AG04450 (cell line): ENCODE data around the gene ZNF341. TPM values are rescaled to one million over a fixed set of nuclear protein-coding genes. Genes with fewer than 3 reads are reported as not detected.

Experiments used
- CTCF ChIA-PET: fragments of 300-600, 350-600 bp; formaldehyde crosslinking; extraction: SDS; loops from one replicate; lab custom pipeline; 2022; ENCODE audit warnings: antibody characterized with exemption, inconsistent platforms; lab: Charles Lee
- POLR2A ChIA-PET: fragments of 350-600 bp; formaldehyde crosslinking; extraction: SDS; loops from one replicate; lab custom pipeline; 2021; ENCODE audit warnings: antibody characterized with exemption, inconsistent platforms; lab: Yijun Ruan, JAX
- DNase-seq: peaks from one replicate; pipeline ENCODE4 v3.0.0-alpha.2; 2011; ENCODE audit warnings: low read depth, low spot score
- H3K27ac ChIP-seq: one replicate; pipeline ENCODE4 v1.5.1; 2012; ENCODE audit warnings: low read depth, low read length, control low read depth
- H3K27me3 ChIP-seq: one replicate; pipeline ENCODE4 v1.6.0; 2012; ENCODE audit warnings: low read length; ENCODE audit not compliant: control insufficient read depth, insufficient read depth
- H3K4me3 ChIP-seq: 2 replicates; pipeline ENCODE4 v1.5.1; 2011; ENCODE audit warnings: mild to moderate bottlenecking, low read depth, low read length, control low read depth
- H3K9me3 ChIP-seq: 2 replicates; pipeline ENCODE4 v1.5.1; 2012; ENCODE audit warnings: low read length; ENCODE audit not compliant: control insufficient read depth, insufficient read depth
- polyA plus RNA-seq: library from polyadenylated mRNA; depleted of rRNA; stranded (reverse); fragments of >200 nt; gene quantifications from 2 replicates; pipeline ENCODE4 v1.2.3, GENCODE V29; 2011
- TF ChIP-seq, protein P1 (sequence below): IDR thresholded peaks from 2 replicates; pipeline ENCODE4 v1.5.1; 2011; ENCODE audit warnings: low read depth, low read length, control low read depth, inconsistent platforms

ZNF341 gene
- polyA plus RNA-seq, 1 experiment, result 1.5 TPM

DNA sequence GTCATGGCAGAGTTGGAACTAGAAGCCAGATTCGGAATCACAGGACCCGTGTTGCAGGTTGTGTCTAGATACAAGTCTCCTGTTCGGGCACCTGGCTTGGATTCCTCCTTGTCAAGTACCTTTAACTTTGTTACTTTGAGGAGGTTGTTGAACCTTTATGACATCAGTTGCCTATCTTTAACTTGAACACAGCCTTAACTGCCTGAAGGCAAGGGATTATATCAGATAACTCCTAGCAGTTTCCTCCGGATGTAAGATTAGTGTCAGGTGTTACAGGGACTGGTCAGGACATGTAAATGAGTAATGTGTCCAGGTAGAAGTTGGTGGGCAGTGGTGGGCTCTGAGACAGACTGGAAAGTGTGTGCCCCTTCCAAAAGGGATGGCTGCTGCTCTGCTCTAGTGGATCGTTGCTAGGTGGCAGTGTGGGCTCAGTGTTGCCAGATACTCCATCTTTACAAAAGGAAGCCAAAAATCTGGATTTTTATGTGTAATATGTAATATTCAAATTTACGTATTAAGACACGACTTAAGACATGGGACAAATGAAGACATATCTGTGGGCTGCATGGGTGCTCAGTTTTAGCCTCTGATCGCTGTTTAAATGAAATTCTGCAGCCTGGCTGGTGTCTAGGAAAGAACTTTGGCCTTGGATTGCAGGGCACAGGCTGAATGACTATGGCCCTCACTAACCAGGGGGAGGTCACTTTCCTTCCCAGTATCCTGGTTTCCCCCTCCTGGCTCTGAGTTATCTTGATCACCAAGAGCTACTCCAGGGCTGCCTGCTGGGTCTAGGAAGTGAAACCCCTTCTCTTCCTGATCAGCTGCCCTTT lies 106.5 kb downstream of the ZNF341 start:
- H3K9me3 ChIP-seq, result peaks cover 3% of the 10 kb centered on the region; the same call in 1 of the 2 replicates
- H3K27ac ChIP-seq, result no peak overlapping the region
- DNase-seq, result no peak
- CTCF ChIA-PET, result interaction anchor here (3.8 kb wide), 1 partner anchor 231 kb away, joined by 14 read pairs; no protein-coding TSS in a partner anchor
- TF ChIP-seq, protein P1, sequence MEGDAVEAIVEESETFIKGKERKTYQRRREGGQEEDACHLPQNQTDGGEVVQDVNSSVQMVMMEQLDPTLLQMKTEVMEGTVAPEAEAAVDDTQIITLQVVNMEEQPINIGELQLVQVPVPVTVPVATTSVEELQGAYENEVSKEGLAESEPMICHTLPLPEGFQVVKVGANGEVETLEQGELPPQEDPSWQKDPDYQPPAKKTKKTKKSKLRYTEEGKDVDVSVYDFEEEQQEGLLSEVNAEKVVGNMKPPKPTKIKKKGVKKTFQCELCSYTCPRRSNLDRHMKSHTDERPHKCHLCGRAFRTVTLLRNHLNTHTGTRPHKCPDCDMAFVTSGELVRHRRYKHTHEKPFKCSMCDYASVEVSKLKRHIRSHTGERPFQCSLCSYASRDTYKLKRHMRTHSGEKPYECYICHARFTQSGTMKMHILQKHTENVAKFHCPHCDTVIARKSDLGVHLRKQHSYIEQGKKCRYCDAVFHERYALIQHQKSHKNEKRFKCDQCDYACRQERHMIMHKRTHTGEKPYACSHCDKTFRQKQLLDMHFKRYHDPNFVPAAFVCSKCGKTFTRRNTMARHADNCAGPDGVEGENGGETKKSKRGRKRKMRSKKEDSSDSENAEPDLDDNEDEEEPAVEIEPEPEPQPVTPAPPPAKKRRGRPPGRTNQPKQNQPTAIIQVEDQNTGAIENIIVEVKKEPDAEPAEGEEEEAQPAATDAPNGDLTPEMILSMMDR, result no peak
- H3K4me3 ChIP-seq, result no peak overlapping the region
- POLR2A ChIA-PET, result interaction anchor here (0.5 kb wide), 1 partner anchor 113 kb away, joined by 3 read pairs; no protein-coding TSS in a partner anchor
- no peaks in the 10 kb centered on the region for H3K27me3 ChIP-seq

DNA sequence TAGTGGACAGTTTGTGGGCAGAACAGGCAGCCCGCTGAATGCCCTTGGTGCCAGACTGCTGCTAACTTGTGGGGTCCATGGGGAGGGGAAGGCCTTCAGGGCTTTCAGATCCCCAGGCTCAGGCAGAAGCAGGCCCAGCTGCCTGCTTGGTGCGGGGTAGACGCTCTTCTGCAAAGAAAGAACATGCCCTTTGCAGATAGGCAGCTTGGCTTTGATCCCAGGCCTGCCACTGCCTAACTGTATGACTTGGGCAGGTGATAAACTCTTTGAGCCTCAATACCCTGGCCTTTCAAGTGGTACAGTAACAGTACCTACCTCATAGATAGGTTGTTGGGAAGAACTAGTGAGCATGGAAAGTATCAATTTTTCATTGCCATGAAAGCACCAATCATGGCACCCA lies 107.8 kb downstream of the ZNF341 start:
- DNase-seq, result no peak
- TF ChIP-seq, protein P1, result no peak
- POLR2A ChIA-PET, result no interaction called here
- Histone ChIP-seq H3K27me3 (no peaks in the 10 kb centered on the region), H3K9me3 (peaks cover 3% of the 10 kb centered on the region; the same call in 1 of the 2 replicates), H3K4me3 (no peak overlapping the region), H3K27ac (no peak overlapping the region)
- CTCF ChIA-PET, result no interaction called here

DNA sequence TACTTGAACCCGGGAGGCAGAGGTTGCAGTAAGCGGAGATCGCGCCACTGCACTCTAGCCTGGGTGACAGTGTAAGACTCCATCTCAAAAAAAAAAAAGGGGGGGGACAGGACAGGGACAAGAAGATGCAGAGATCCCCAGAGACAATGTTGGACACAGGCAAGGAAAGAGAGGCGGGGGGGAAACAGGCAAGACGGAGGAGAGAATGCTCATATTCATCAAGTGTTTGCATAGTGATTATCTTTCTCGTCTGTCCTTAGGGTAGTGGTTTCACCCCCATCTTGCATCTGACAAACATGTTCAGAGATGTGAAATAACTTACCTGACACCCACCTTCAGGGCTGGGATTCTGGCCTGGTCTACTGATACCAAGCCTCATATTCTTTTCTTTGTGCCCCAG lies 108.4 kb downstream of the ZNF341 start:
- H3K27ac ChIP-seq, result no peak overlapping the region
- H3K9me3 ChIP-seq, result peaks cover 3% of the 10 kb centered on the region; the same call in 1 of the 2 replicates
- ChIA-PET CTCF (no interaction called here), POLR2A (no interaction called here)
- H3K4me3 ChIP-seq, result no peak overlapping the region
- no peak for DNase-seq
- TF ChIP-seq, protein P1, result no peak
- no peaks in the 10 kb centered on the region for H3K27me3 ChIP-seq

DNA sequence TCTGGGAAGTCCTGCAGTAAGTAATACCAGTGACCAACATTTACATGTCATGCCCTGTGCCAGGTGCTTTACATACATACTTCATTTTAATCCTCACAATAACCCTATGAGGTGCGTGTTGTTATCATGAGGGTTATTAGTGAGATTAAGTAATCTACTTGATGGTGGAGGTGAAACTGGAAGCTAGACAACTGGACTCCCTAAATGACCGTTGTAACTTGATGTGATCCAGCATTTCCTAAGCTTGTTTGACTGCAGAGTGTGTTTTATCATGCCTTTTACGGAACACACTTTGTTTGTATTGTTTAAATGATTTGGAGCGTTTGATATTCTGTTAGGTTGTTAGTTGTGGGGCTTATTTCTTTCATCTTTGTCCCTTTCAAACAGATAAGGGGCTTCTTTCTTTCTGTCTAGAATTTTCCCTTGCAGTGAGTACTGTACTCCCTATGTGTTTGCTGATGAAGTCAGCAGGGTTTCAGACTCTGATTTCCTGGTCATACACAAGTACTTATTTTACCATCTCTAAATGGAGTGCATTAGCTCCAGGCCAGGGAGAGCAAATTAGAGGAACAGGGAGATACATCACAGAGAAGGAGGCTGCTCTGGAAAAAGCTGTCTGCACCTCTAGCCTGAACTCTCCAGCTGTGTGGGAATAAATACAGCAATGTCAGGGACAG lies 109.1 kb downstream of the ZNF341 start:
- DNase-seq, result no peak
- no peaks in the 10 kb centered on the region for H3K9me3 ChIP-seq
- ChIA-PET POLR2A (no interaction called here), CTCF (no interaction called here)
- no peak overlapping the region for H3K4me3 ChIP-seq
- TF ChIP-seq, protein P1, result no peak
- H3K27ac ChIP-seq, result no peak overlapping the region
- no peaks in the 10 kb centered on the region for H3K27me3 ChIP-seq

DNA sequence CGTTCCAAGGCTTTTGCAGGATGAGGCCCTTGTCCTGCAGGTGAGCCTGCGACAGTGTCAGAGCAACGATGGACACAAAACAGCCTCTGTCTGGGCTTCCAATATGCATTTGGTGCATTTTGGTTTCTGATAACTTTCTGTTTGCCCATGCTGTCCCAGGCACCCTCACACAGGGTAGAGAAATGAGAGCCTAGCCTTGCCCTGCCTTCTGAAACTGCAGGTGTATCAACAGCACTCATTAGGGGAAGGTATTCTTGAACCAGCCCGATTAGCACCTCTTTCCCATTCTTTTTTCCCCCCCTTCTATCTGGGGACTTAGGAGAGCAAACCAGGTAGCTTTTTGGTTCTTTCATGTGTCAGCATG lies 109.6 kb downstream of the ZNF341 start:
- DNase-seq, result no peak
- CTCF ChIA-PET, result interaction anchor here (0.7 kb wide), 1 partner anchor 50 kb away, joined by 4 read pairs; no protein-coding TSS in a partner anchor
- POLR2A ChIA-PET, result no interaction called here

More for the DNA sequence above, 109.6 kb downstream of the ZNF341 start:
- Histone ChIP-seq H3K27ac (no peak overlapping the region), H3K9me3 (no peaks in the 10 kb centered on the region), H3K27me3 (no peaks in the 10 kb centered on the region), H3K4me3 (no peak overlapping the region)
- TF ChIP-seq, protein P1, result no peak
